GM10248 (cell line): ENCODE measurements around the gene PRKN.

Source experiments
- CTCF ChIA-PET: fragments of 300-600 bp; sonication (Branson Sonifier 250); formaldehyde crosslinking; extraction: SDS; loops from one replicate; lab custom pipeline; 2021; ENCODE audit warnings: antibody characterized with exemption; lab: Yijun Ruan, JAX
- POLR2A ChIA-PET: fragments of 350-650 bp; sonication (Branson Sonifier 250); formaldehyde crosslinking; extraction: SDS; loops from one replicate; lab custom pipeline; 2020; ENCODE audit warnings: antibody characterized with exemption; lab: Yijun Ruan, JAX
- DNase-seq: peaks from one replicate; pipeline ENCODE4 v3.0.0; 2012; ENCODE audit errors: extremely low spot score
- CTCF ChIP-seq: IDR thresholded peaks from 2 replicates; pipeline ENCODE4 v1.5.1; 2012; ENCODE audit warnings: mild to moderate bottlenecking, low read depth; ENCODE audit errors: extremely low read depth, missing control alignments, control extremely low read depth

The PRKN gene

GRCh38 chr6:161727083-161727833 is 1000.3 kb downstream of the PRKN start:
- POLR2A ChIA-PET: no interaction called here
- DNase-seq: no peak
- CTCF ChIA-PET: no interaction called here
- TF ChIP-seq CTCF: no peak

GRCh38 chr6:161722394-161722793 is 1005.2 kb downstream of the PRKN start:
- TF ChIP-seq CTCF: no peak
- no peak for DNase-seq
- ChIA-PET CTCF (interaction anchor here (1.8 kb wide), 1 partner anchor 18 kb away, joined by 6 read pairs; no protein-coding TSS in a partner anchor), POLR2A (no interaction called here)

- ChIA-PET POLR2A (no interaction called here), CTCF (interaction anchor here (1.8 kb wide), 1 partner anchor 18 kb away, joined by 6 read pairs; no protein-coding TSS in a partner anchor)
- no peak for DNase-seq
- no peak for TF ChIP-seq CTCF
These were observed 1006.1 kb downstream of the PRKN start for GRCh38 chr6:161721511-161721910.

GRCh38 chr6:161716176-161716575 is 1011.4 kb downstream of the PRKN start:
- POLR2A ChIA-PET: no interaction called here
- TF ChIP-seq CTCF: no peak

GRCh38 chr6:161711938-161712337 is 1015.6 kb downstream of the PRKN start:
- TF ChIP-seq CTCF: no peak
- ChIA-PET CTCF (no interaction called here), POLR2A (no interaction called here)
- no peak for DNase-seq

More at GRCh38 chr6:161716176-161716575, 1011.4 kb downstream of the PRKN start:
- no peak for DNase-seq
- CTCF ChIA-PET: no interaction called here

DNA sequence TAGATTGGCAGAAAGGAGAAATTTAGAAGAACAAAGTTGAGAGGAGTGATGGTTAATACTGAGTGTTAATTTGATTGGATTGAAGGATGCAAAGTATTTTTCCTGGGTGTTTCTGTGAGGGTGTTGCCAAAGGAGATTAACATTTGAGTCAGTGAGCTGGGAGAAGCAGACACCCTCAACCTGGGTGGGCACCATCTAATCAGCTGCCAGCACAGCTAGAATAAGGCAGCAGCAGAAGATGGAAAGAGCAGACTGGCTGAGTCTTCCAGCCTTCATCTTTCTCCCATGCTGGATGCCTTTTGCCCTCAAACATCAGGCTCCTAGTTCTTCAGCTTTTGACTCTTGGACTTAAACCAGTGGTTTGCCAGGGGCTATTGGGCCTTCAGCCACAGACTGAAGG is 1016.1 kb downstream of the PRKN start:
- ChIA-PET POLR2A (no interaction called here), CTCF (no interaction called here)
- no peak for DNase-seq
- no peak for TF ChIP-seq CTCF

- no peak for TF ChIP-seq CTCF
- CTCF ChIA-PET: no interaction called here
These were observed 1016.9 kb downstream of the PRKN start for GRCh38 chr6:161710698-161711097.

More at GRCh38 chr6:161710698-161711097, 1016.9 kb downstream of the PRKN start:
- POLR2A ChIA-PET: no interaction called here
- DNase-seq: no peak
